NCI-H1092 (cell line): ENCODE data around the gene GNL3L.
A peak's percentile ranks its signal among the peaks of the same experiment; 100 is the strongest.
"Not testable (repeated sequence)": the region's sequence is repeated elsewhere in the genome, so short reads cannot be mapped to it uniquely, and the experiment has no call there.

Source experiments
- DNase-seq: peaks from one replicate; lab custom pipeline; 2025; lab: John Stamatoyannopoulos, UW

The GNL3L gene

GRCh38 chrX:54529552-54530356 is at the start of gene GNL3L:
GNL3L (plus strand) TSS chrX:54530219; CDS start chrX:54532567, 2,348 bp downstream.
- DNase-seq = peak; percentile 87

DNA sequence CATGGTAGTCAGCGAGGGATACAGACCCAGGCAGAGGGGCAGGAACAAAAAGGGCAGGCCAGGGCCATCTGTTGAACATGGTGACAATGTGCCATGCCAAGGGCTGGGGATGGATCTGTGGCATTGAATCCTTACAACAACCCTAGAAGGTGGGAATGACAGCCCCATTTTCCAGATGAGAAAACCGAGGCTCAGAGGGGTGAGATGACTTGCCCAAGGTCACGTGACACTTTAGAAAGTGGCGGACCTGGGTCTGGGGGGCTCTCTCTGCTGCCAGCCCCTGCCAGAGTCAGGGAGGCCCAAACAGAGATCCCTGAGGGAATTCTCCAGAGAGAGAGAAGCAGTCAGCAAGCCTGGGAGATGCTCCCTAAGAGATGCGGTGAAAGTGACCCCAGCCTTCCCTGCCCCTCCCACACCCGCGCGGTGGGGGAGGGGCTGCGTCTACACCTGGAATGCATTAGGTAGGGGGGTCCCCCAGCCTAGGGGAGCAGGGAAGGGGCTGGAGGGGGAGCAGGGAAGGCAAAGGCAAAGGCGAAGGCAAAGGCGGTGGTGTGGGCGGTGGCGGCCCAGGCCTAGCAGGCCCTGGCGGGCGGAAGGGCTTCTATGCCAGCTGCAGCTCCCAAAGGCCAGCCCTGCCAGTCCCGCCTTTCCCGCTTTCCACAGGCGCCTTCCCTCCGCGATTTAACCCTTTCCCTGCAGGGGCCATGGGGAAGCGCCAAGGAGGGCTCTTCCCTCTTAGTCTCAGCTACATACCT is 47.0 kb upstream of the GNL3L start:
- no peak for DNase-seq

- DNase-seq = no peak
These were observed 46.1 kb upstream of the GNL3L start for GRCh38 chrX:54483946-54484345.

- DNase-seq = no peak
These were observed 45.4 kb upstream of the GNL3L start for GRCh38 chrX:54484666-54485065.

- not testable (repeated sequence) for DNase-seq
These were observed 40.2 kb upstream of the GNL3L start for GRCh38 chrX:54489819-54490218.

DNA sequence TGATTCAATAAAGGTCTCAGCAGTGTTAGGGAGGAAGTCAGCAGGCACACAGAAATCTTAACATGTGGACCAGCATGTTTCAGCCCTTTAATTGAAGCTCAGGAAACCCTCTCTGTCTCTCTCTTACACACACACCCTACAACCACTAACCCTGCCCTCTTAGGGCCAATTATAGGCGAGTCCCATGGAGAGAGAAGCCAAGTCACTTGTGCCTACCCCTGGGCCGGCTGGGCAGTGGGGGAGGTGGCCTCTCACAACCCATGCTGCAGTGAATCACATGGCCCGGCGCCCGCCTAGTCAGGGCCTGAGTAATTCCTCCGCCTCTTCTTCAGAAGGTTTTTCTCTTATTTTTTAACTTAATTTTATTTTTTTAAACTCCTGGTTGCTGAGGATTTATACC is 37.7 kb upstream of the GNL3L start:
- no peak for DNase-seq

DNA sequence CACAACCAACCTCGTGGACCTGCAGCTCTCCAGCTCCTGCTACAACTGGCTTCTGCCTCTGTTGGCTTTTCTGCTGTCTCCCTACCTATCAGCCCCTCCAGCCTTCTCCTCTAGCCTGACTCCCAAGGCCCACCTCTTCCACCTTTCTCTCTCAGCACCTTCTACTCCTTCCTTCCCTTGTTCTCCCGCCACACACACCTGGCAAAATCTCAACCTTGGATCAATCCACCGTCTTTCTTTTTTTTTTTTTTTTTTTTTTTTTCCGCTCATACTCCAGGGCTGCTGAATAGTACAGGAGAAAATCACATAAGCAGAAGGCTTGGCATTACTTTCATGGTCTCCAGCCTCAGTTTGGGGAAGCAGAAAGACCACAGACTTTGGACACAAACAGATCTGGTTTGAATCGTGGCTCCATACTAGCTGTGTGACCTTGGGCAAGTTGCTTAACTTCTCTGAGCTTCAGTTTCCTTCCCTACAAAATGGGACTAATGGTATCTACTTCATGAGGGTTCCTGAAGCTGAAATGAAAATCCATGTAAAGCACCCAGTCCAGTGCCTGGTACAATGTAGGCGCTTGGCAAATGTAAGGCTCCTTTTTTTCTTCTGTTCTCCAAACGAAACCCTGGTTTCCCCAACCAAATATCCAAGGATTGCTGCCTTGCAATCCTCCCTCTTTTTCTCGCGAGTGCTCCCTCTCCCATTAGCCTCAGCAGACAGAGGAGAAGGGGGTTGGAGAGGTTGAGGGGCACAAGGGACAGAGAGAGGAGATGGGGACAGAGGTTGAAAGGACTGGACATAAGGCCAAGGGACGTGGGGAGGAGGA is 35.6 kb upstream of the GNL3L start:
- DNase-seq = no peak

DNA sequence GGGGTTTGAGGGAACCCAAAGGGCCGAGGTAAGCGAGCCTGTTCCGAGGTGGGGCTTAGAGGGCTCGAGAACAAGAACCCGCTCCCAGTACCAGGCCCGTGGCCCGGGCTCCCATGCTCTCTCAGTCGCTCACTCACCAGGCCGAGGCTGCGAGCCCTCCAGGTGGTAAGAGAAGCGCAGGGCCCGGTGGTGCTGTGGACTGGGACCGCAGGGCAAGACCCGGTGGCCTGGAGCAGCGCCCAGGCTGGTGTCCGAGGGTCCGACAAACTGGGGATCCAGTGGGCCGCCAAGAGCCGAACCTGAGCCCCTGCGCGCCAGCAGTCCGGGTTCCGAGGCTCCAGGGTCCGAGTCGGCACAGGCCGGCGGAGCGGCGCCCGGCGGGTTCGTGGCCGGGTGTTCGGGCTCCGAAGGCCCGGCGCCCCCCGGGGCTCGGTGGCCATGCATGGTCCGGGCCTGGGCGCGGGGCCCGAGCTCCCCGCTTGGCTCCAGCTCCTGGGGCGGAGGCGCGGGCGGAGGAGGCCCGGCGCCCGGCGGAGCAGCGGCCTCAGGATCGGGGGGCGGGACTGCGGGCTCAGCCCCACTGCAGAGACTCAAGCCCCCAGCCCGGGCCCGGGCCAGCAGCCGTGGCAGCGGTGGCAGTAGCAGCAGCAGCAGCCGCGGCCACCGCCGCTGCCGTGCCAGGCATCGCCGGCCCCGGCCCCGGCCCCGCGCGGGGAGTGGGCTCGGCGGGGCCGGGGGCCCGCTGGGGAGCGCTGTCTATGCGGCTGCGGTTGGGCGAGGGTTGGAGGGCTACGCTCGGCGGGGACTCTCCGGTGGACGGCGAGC is 34.8 kb upstream of the GNL3L start:
- peak; percentile 1 for DNase-seq

GRCh38 chrX:54495814-54496516 is 34.1 kb upstream of the GNL3L start, which contains the start of gene FGD1:
FGD1 (minus strand) TSS chrX:54496234; CDS start chrX:54495432, 802 bp downstream.
- DNase-seq = peak; percentile 57

- no peak for DNase-seq
These were observed 33.5 kb upstream of the GNL3L start for GRCh38 chrX:54496517-54496852.

- no peak for DNase-seq
These were observed 33.1 kb upstream of the GNL3L start for GRCh38 chrX:54496936-54497335.

- DNase-seq = no peak
These were observed 20.6 kb upstream of the GNL3L start for GRCh38 chrX:54509400-54509799.

GRCh38 chrX:54529151-54529550 is 868 bp upstream of the GNL3L start:
- no peak for DNase-seq

- DNase-seq = no peak
These were observed 410 bp downstream of the GNL3L start for GRCh38 chrX:54530357-54530900.

DNA sequence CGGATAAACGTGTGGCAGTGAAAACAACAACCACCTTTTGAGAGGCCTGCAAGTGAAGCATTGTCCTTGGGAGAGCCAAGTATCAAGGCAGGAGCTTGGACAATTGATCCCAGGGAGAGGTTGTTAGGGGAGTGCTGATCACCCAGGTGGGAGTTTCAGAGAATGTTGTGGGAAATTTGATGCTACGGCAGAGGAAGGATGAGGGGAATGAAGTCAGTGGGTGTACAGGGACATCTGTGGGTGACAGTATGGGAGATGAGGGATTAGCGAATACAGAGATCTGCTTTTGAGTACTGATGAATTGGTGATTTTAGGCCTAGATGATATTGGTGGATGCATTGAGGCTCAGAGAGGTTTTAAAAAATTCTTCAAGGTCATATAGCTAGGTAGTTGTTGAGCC is 4.3 kb downstream of the GNL3L start:
- DNase-seq = no peak

- DNase-seq = no peak
These were observed 10.3 kb downstream of the GNL3L start for GRCh38 chrX:54540289-54540688.

- DNase-seq = not testable (repeated sequence)
These were observed 12.2 kb downstream of the GNL3L start for GRCh38 chrX:54542239-54542638.

GRCh38 chrX:54550821-54551220 is 20.8 kb downstream of the GNL3L start:
- DNase-seq = no peak

DNA sequence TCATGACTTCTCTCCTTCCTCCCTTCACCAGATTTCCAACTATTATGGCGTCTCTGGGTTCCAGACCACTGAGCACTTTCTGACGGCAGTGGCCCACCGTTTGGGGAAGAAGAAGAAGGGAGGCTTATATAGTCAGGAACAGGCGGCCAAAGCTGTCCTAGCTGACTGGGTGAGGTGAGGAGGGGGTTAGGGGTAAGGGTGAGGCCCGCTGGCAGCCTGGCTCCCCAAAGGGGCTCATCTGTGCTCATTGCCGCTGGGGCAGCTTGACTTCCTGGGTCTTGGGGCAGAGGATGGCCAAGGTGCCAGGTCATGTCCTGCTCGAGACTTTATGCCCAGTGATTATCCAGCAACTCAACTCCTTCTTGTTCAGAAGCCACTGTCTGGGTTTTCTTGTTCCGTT is 21.8 kb downstream of the GNL3L start:
- DNase-seq = no peak

DNA sequence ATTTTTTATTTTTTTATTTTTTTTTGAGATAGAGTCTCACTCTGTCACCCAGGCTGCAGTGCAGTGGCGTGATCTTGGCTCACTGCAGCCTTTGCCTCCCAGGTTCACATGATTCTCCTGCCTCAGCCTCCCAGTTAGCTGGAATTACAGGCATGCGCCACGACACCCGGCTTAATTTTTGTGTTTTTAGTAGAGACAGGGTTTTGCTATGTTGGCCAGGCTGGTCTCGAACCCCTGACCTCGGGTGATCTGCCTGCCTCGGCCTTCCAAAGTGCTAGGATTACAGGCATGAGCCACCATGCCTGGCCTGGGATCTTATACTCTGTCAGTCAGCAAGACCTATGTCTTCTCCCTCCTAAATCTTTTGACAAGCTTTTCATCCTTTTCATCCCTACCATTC is 25.0 kb downstream of the GNL3L start:
- not testable (repeated sequence) for DNase-seq

DNA sequence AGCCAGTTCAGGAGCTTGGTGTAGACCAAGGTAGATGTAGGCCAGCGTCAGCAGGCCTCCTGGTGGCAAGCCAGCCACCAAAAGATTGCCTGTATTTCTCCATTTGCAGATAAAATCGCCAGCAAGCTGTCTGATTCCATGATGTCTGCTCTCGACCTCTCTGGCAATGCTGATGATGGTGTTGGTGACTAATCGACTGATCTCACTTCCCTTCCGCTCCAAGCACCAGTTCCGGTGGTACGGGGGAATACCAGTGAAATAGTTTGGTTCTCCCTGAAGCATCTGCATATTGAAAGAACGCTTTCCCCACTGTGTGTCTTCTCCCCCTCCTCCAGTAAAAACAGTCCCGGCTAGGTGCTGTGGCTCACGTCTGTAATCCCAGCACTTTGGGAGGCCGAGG is 30.4 kb downstream of the GNL3L start:
- DNase-seq = no peak
